Islet precursor cell (in vitro differentiated cells): Measurements from ENCODE around the gene PTGS2.

ENCODE experiments used
- DNase-seq: peaks from one replicate; pipeline ENCODE4 v3.0.0-alpha.2; 2018

PTGS2 gene

DNA sequence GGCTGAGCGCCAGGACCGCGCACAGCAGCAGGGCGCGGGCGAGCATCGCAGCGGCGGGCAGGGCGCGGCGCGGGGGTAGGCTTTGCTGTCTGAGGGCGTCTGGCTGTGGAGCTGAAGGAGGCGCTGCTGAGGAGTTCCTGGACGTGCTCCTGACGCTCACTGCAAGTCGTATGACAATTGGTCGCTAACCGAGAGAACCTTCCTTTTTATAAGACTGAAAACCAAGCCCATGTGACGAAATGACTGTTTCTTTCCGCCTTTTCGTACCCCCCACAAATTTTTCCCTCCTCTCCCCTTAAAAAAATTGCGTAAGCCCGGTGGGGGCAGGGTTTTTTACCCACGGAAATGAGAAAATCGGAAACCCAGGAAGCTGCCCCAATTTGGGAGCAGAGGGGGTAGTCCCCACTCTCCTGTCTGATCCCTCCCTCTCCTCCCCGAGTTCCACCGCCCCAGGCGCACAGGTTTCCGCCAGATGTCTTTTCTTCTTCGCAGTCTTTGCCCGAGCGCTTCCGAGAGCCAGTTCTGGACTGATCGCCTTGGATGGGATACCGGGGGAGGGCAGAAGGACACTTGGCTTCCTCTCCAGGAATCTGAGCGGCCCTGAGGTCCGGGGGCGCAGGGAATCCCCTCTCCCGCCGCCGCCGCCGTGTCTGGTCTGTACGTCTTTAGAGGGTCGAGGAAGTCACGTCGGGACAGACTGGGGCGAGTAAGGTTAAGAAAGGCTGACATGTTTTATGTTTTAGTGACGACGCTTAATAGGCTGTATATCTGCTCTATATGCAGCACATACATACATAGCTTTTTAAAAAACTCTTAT lies at the start of gene PTGS2:
TSS of gene PTGS2 (minus strand) at position 179 of the 817 bp plus-strand sequence. CDS start at position 46, 133 bp downstream.
- peak; percentile 97 for DNase-seq

DNA sequence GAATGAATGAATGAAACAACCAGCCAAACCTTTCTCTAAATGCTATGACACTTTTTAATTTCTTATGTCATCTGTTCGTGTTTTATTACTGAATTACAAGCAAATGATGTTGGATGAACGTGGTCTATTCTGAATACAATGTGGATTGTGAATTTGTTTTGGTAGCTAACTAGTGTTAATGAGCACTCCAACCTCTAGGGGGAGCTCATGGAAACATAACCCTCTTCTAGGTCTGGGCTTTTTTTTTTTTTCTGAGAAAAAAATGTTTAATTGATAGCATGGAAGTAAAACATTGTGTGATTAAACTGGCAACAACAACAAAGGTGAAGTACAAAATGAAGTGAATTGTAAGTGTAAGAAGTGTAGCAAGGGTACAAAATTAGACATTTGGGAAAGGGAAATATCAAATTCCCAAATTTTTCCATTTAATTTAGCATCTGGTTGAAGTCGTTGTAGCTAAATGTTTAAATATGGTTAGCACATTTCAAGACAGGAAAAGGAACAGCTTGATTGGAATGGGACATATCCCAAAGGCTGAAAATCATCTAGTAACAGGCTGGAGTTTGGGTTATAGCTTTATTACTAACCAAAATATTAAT lies 42.6 kb upstream of the PTGS2 start:
- DNase-seq = no peak

GRCh38 chr1:186717286-186717685 lies 37.1 kb upstream of the PTGS2 start:
- DNase-seq = no peak

- no peak for DNase-seq
Observed at GRCh38 chr1:186715887-186716809, 35.9 kb upstream of the PTGS2 start.

GRCh38 chr1:186710696-186711095 lies 30.5 kb upstream of the PTGS2 start:
- DNase-seq = no peak

DNA sequence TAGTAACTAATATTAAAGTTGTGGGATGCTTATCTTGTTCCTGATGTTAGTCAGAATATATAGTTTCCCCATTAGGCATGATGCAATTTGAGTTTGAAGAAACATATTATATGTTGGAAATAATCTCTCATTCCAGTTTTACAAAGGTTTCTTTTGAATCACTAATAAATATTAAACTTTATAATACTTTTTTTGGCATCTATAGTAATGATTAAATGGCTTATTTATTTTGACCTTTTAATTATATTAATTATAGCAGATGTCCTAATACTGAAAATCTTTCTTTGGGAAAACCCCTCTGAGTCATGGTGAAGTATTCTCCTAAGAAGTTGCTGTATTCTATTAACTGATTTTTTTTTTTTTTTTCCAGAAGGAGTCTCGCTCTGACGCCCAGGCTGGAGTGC lies 28.5 kb upstream of the PTGS2 start:
- DNase-seq = no peak

DNA sequence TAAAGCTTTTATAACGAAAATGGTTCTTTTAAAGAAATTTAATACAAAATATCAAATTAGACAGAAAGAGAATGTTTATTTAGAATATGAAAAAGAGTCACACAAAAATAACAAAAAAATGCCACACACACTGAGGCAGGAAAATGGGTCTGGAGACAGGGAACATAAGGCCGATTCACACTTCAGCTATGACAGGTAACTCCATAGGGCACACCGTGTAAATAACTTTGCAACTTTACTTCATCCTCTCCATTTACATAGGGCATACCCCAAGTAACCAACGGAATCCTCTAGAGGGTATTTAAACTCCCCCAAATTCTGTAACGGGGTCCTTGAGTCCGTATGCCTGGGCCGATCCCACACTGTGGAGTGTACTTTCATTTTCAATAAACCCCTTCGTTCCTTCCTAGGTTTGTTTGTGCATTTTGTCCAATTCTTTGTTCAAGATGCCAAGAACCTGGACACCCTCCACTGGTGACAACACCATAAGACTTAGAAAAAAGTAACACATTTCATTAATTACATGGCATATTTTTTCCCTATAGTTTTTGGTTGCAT lies 23.1 kb upstream of the PTGS2 start:
- no peak for DNase-seq

GRCh38 chr1:186700722-186701121 lies 20.5 kb upstream of the PTGS2 start:
- DNase-seq = no peak

- no peak for DNase-seq
Observed at GRCh38 chr1:186699519-186699918, 19.3 kb upstream of the PTGS2 start.

- DNase-seq = no peak
Observed at GRCh38 chr1:186689907-186690306, 9.7 kb upstream of the PTGS2 start.

DNA sequence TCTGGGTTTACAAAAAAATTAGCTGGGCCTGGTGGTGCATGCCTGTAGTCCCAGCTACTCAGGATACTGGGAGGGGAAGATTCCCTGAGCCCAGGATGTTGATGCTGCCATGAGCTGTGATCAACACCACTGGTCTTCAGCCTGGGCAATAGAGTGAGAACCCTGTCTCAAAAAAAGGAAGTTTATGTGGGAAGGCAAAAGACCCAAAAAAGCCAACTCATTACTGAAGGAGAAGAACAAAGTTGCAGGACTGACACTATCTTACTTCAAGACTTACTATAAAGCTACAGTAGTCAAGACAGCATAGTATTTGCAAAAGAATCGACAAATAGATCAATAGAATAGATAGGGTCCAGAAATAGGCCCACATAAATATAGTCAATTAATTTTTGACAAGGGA lies 9.2 kb upstream of the PTGS2 start:
- no peak for DNase-seq

GRCh38 chr1:186683652-186684410 lies 3.6 kb upstream of the PTGS2 start:
- no peak for DNase-seq

DNA sequence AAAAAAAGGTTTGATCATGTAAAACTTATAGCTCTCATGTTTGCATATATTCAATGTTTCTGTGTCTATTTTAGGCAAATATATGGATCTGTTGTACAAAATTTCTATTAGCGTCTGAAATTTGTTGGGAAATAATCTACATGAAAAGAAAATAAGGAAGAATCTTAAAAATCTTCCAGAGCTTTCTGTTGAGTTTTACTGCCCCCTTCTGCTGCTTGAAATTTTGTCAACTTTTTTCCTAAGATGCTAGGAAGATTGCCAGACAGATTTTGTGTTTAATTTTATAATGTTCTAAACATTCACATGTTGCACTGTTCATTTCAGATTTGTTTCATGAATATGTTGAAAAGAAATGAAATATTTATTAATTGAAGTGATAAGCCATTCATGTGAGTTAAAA lies 2.5 kb upstream of the PTGS2 start:
- no peak for DNase-seq

- no peak for DNase-seq
Observed at GRCh38 chr1:186681801-186682200, 1.6 kb upstream of the PTGS2 start.

DNA sequence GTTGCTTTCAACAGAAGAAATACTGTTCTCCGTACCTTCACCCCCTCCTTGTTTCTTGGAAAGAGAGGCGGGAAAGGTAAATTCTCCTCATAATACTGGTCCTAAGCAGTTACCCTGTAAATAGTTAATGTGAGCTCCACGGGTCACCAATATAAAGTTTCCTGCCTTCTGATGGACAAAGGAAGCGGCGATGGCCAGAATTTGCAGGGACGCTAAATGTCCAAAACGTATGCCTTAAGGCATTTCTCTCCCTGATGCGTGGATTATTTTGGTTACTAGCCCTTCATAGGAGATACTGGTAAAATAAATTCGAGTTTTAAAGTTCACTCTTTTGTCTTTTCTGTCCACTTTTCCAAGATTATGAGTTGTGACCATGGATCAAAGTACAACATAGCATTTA lies 898 bp upstream of the PTGS2 start:
- DNase-seq = no peak

DNA sequence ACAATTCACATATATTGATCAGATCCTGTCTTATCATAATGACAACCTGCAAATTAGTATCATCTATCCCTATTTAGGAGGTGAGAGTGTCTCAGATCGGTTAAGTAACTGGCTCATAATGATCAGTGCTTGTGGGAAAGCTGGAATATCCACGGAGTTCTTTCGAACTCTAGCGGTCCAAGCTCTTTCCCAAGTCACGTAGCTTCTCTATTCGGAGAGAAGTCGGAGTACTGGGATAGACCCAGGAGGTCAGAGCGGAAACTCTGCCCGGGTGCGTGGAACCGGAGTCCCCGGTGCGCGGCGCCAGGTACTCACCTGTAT lies 339 bp downstream of the PTGS2 start:
- no peak for DNase-seq

- no peak for DNase-seq
Observed at GRCh38 chr1:186678155-186678554, 2.1 kb downstream of the PTGS2 start.

DNA sequence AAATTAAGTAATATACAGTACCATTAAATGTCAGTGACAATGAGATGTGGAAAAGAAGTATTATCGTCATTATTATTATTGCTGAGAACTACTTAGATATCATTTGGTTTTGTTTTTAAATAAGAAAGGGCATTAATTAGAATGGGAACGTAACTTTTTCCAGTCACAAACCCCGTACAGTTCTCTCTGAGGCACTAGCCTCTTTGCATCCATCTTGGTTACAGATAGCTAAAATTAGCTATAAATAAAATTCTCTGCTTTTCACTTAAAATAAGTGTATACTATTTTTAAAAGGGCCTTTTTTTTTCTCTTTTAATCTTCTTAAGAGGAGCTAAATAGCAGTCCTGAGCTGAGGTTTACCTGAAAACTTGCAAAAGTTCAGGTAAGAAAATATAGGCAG lies 7.6 kb downstream of the PTGS2 start:
- DNase-seq = no peak

DNA sequence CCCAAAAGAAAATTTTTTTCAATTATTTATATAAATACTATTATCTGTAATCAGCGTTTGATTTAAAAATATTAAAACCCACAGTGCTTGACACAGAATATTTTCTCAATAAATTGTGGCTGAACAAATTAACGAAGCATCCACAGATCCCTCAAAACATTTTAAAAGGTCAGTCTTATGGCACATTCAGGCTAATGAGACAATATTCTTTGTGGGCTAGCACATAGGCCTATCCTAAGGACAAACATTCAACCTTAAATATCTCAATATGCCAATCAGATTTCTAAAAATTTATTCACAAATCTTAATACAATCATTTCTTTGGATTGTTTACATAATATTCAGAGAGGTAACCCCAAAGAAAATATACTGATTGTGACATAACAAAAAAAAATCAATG lies 8.1 kb downstream of the PTGS2 start:
- no peak for DNase-seq

GRCh38 chr1:186671136-186671825 lies 8.9 kb downstream of the PTGS2 start:
- no peak for DNase-seq

DNA sequence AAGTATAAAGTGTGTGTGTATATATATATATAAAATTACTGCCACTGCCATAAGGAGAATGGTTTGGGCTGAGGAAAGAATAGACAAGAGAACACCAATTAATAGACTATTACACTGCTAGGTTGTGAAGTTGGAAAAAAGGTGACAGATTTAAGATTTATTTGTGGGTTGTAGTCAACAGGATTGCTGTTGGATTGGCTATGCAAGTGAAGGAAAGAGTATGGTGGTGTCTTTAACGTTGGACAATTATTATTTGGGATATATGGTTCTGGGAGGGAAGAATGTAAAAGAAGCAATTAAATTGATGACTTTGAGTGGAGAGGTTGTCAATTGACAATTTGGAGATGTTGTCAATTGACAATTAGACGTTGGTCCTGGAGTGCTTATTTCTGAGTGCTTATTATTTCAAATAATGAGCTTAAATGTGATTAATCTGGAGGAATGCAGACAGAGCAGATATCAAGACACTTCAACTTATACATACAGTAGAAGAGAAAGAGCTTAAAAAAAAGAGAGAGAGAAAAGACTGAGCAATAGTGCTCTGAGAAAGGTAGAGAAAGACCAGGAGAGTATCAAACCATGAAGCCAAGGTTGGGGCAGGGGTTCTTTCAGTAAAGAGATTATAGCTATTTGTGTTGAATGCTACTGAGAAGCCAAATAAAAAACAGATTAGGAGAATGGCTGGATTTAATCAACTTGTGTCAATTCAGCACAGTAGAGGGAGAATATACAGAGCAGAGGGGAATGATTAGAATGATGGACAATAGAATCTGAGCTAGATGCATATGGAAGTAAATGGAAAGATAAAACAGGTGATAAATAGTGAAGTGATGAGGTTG lies 9.7 kb downstream of the PTGS2 start:
- DNase-seq = no peak
